Prostate gland (tissue), 2 donors: ENCODE measurements around the gene CEP85L. TPM values are rescaled to one million over a fixed set of nuclear protein-coding genes. Genes with fewer than 3 reads are reported as not detected.

Experiments
- DNase-seq: peaks from one replicate; pipeline ENCODE4 v3.0.0-alpha.2; 2019; ENCODE audit warnings: low spot score
- H3K27ac ChIP-seq, 2 donors: fragments of 200-600 bp; sonication (generic); 2 replicates each; pipeline ENCODE4 v1.5.1; 2017 to 2019
- H3K27me3 ChIP-seq: fragments of 200-600 bp; sonication (generic); replicated peaks from 2 replicates; pipeline ENCODE4 v1.5.1; 2019; ENCODE audit not compliant: insufficient read depth
- H3K36me3 ChIP-seq, 2 donors: fragments of 200-600 bp; sonication (generic); 1 replicate in 1 of 2; 2 replicates in 1 of 2; pipeline versions ENCODE4 v1.5.1 to v1.8.1; 2017 to 2019
- H3K4me1 ChIP-seq: fragments of 200-600 bp; sonication (generic); replicated peaks from 2 replicates; pipeline ENCODE4 v1.5.1; 2019
- H3K4me3 ChIP-seq, 2 donors: fragments of 200-600 bp; sonication (generic); 2 replicates each; pipeline ENCODE4 v1.5.1; 2017 to 2019
- H3K9me3 ChIP-seq: fragments of 200-600 bp; sonication (generic); 2 replicates; pipeline ENCODE4 v1.5.1; 2017
- POLR2A ChIP-seq: fragments of 450-650 bp; IDR thresholded peaks from one replicate; pipeline ENCODE4 v1.6.1; 2016; ENCODE audit warnings: antibody characterized with exemption, mild to moderate bottlenecking
- POLR2AphosphoS5 ChIP-seq: sonication (generic); formaldehyde crosslinking; IDR thresholded peaks from one replicate; pipeline ENCODE4 v1.6.1; 2017; ENCODE audit warnings: antibody characterized with exemption
- WGBS: methylation state at CpG from one replicate; pipeline ENCODE4 v1.1.5; 2018; 5-methylcytosine and 5-hydroxymethylcytosine counted together
- intact Hi-C: fragments of 100-400 bp; cut with DNase I; formaldehyde crosslinking; loops from one replicate; pipeline ENCODE4 v1.14.2; 2022
- total RNA-seq, 2 donors: library from RNA; depleted of rRNA; stranded (reverse); fragments of >200 nt; gene quantifications; one replicate each; pipeline ENCODE4 v1.1.0, GENCODE V29; 2016
- TF ChIP-seq, protein P1 (sequence below), 4 experiments: fragments of 200-600 bp in 2 of 4; fragments of 450-650 bp in 2 of 4; sonication (generic) in 2 of 4; IDR thresholded peaks; 1 replicate in 3 of 4; 2 replicates in 1 of 4; pipeline ENCODE4 v1.5.1; 2016 to 2019; ENCODE audit warnings: antibody characterized with exemption in 4 of 4, mild to moderate bottlenecking in 2 of 4, moderate library complexity in 2 of 4

Gene CEP85L
- total RNA-seq, 2 donors from 2014 or later, result 2.7 to 33.5 TPM

DNA sequence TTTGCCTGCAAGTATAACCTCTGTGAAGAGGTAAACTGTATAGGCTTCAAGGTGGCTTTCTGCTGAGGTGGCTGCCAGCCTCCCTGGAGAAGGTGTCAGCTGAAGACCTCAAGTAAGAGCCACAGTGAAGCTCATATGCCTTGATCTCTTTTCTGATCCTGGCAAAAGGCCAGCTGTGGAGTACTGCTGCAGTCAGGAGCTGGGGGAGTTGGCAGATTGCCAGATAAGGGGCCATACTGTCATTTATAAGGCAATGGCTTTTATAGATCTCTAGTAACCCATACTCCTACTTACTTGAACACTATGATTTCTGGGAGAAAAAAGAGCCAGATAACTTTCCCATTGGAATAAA is 8.8 kb upstream of the CEP85L start:
- no peak overlapping the region for H3K27ac ChIP-seq
- intact Hi-C loops, result no loop called here
- no peaks in the 10 kb centered on the region for H3K4me1 ChIP-seq
- H3K4me3 ChIP-seq, result no peak overlapping the region
- no peaks in the 10 kb centered on the region for H3K36me3 ChIP-seq
- H3K27me3 ChIP-seq, result no peaks in the 10 kb centered on the region
- TF ChIP-seq, protein P1, sequence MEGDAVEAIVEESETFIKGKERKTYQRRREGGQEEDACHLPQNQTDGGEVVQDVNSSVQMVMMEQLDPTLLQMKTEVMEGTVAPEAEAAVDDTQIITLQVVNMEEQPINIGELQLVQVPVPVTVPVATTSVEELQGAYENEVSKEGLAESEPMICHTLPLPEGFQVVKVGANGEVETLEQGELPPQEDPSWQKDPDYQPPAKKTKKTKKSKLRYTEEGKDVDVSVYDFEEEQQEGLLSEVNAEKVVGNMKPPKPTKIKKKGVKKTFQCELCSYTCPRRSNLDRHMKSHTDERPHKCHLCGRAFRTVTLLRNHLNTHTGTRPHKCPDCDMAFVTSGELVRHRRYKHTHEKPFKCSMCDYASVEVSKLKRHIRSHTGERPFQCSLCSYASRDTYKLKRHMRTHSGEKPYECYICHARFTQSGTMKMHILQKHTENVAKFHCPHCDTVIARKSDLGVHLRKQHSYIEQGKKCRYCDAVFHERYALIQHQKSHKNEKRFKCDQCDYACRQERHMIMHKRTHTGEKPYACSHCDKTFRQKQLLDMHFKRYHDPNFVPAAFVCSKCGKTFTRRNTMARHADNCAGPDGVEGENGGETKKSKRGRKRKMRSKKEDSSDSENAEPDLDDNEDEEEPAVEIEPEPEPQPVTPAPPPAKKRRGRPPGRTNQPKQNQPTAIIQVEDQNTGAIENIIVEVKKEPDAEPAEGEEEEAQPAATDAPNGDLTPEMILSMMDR (IDR thresholded peaks at IDR 0.05), result no peak
- no peak for TF ChIP-seq POLR2A
- TF ChIP-seq POLR2AphosphoS5, result no peak
- DNase-seq, result peak; percentile 7
- no peaks in the 10 kb centered on the region for H3K9me3 ChIP-seq

DNA sequence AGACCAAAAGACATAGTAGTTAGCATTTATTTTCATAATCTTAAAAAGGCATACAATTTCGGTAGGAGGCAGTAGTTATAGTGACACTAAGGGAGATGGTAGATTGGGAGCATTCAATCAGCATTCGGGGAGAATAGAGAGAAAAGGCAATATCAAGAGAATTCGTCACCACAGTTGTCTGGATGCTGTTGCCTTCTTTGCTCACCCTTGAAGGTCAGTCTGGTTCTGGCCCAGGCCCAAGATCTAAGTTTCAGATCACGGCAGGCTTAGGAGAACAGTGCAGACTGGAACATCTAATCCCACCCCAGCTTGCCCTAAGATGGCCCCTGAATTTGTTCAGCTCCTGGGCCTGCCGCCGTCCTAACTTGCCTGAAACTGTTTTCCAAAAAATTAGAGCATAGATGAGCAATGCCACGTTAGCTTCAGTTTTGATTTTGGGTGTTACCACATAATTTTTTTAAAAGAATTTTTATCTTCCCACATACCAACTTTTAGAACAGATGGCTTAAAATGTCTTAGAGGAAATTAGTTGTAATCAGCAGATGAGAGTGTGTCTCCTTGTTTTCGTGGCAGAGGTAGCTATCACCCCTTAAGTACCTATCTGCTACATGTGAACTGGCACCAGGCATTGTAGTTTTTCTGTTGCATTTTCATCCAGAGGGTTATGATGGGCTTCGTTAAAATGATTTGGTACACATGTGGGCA is 8.3 kb upstream of the CEP85L start:
- Histone ChIP-seq H3K27ac (no peak overlapping the region), H3K9me3 (no peaks in the 10 kb centered on the region), H3K4me1 (no peaks in the 10 kb centered on the region), H3K36me3 (no peaks in the 10 kb centered on the region), H3K4me3 (no peak overlapping the region), H3K27me3 (no peaks in the 10 kb centered on the region)
- intact Hi-C loops, result no loop called here
- WGBS, result 61% methylated on average over 9 of the region's 9 CpGs
- TF ChIP-seq POLR2AphosphoS5, result no peak
- TF ChIP-seq, protein P1 (IDR thresholded peaks at IDR 0.05), result no peak
- DNase-seq, result no peak

DNA sequence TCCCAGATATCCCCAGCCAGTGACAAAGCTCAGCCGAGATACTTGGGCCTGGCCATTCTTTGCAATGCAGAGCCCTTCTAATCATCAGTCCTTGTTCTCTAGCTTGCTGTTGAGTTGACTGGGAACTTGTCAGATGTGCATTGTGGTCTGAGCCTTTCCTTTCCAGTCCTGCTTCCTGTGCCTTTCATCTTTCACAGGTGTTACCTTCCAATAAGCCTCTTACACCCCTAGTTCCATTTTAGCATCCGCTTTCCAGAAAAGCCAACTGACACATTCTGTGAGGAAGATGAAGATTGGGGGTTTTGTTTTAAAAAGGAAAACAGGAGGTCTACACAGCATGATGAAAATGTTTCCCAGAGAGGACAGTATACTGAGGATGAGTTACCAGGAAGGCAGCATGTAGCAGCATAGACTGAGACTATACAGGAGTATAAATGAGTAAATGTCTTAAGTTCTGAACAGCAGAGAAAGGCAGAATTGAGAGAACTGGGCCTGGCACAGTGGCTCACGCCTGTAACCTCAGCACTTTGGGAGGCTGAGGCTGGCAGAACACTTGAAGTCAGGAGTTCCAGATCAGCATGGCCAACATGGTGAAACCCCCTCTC is 5.6 kb upstream of the CEP85L start:
- intact Hi-C loops, result no loop called here
- Histone ChIP-seq H3K4me3 (no peak overlapping the region), H3K27ac (no peak overlapping the region), H3K27me3 (no peaks in the 10 kb centered on the region), H3K36me3 (no peaks in the 10 kb centered on the region), H3K4me1 (no peaks in the 10 kb centered on the region), H3K9me3 (no peaks in the 10 kb centered on the region)
- WGBS, result 97% methylated on average over 3 of the region's 3 CpGs
- no peak for DNase-seq
- TF ChIP-seq POLR2AphosphoS5, result no peak

DNA sequence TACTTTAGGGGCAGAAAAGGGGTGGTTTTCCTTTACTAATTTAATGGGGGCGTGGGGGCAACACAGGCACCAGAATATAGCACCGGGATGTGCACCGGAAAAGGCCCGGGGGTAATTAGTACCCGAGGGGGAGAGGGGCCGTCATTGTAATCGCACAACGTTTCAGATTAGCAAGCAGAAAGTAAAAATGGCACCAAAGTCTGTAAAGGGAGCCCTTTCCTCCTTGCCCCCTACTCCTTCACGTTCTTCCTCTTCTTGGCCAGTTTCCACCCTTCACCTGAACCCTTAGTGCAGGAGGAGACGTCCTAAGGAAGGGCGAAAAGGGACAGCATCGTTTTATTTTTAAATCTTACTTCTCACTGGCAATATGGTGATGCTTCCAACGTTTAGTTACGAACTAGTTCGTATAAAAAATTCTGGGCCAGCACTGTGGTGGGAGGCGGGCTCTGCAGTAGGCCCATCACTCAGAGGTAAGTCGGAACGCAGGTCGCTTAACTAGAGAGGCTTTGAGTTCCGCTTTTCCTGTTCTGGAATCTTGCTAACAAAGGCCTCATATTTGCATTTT is 742 bp upstream of the CEP85L start:
- Histone ChIP-seq H3K4me1 (no peaks in the 10 kb centered on the region), H3K36me3 (no peaks in the 10 kb centered on the region), H3K27me3 (no peaks in the 10 kb centered on the region), H3K9me3 (no peaks in the 10 kb centered on the region), H3K4me3 (peak overlapping the region; percentile 84 to 94), H3K27ac (peak overlapping the region; percentile 95 to 96)
- no peak for TF ChIP-seq POLR2A
- TF ChIP-seq POLR2AphosphoS5, result no peak
- TF ChIP-seq, protein P1 (IDR thresholded peaks at IDR 0.05), result no peak
- no peak for DNase-seq
- intact Hi-C loops, result no loop called here
- WGBS, result 52% methylated on average over 20 of the region's 20 CpGs

DNA sequence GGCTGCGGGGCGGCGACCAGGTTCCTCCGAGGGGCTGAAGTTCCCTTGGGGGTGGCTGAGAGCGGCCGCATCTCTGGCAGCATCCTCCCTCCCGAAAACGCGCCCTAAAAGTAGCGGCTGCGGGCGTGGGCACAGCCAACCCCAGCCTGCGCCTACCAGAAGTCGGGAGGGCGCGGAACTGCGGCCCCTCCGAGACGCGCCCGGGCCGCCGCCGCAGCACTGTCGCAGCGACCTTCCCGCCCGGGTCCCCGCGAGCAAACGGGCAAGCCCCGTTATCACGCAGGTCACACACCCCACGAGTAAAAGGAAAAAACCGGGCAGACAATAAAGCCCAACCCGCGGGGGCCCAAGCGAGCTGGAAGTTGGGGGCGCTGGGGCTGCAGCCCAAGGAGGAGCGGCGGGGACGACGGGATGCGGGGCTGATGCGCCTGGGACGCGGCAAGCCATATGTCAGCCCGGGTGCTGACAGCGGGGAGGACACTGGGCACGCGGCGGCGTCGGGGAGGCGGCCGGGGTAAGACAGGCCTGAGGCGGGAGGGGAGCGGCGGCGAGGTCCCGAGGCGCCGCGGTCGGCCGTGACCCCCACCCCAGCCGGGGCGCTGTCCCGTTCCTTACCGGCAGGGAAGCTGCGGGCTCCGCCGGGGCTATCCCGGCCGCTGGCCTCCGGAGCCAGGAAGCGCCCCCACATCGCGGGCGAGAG is 659 bp downstream of the CEP85L start:
- Histone ChIP-seq H3K4me3 (peak overlapping the region; percentile 84 to 94), H3K27me3 (no peaks in the 10 kb centered on the region), H3K4me1 (no peaks in the 10 kb centered on the region), H3K36me3 (no peaks in the 10 kb centered on the region), H3K27ac (peak overlapping the region; percentile 95 to 96), H3K9me3 (no peaks in the 10 kb centered on the region)
- DNase-seq, result peak; percentile 15
- intact Hi-C loops, result no loop called here
- 0% methylated on average over 54 of the region's 80 CpGs for WGBS
- TF ChIP-seq POLR2A (peak; percentile 9), POLR2AphosphoS5 (no peak)
- TF ChIP-seq, protein P1 (IDR thresholded peaks at IDR 0.05), result no peak
